Central memory CD8-positive, alpha-beta T cell (primary cell): ENCODE measurements around the gene ABLIM1.

Experiments
- ATAC-seq: fragments of 150-1000 bp; cut with Tn5 transposase; replicated peaks from 2 replicates; pipeline ENCODE4 v1.10.0; 2022; ENCODE audit warnings: mild to moderate bottlenecking, moderate FRiP score, moderate number of reproducible peaks; ENCODE audit not compliant: poor library complexity, severe bottlenecking; ENCODE audit errors: extremely low read depth
- DNase-seq, 2 donors: peaks; one replicate each; pipeline ENCODE4 v3.0.0; 2021; ENCODE audit warnings: low spot score in 2 of 2
- H3K27ac Mint-ChIP-seq: one replicate; pipeline ENCODE4 v1.8.0; 2022; ENCODE audit warnings: low read depth, mild to moderate bottlenecking, moderate library complexity, mixed read lengths
- H3K27me3 Mint-ChIP-seq: one replicate; pipeline ENCODE4 v1.8.0; 2022; ENCODE audit warnings: mixed read lengths
- H3K36me3 Mint-ChIP-seq: one replicate; pipeline ENCODE4 v1.8.0; 2022; ENCODE audit warnings: mild to moderate bottlenecking, moderate library complexity, mixed read lengths; ENCODE audit not compliant: insufficient read depth
- H3K4me1 Mint-ChIP-seq: one replicate; pipeline ENCODE4 v1.8.0; 2022; ENCODE audit warnings: mixed read lengths
- H3K4me3 Mint-ChIP-seq: one replicate; pipeline ENCODE4 v1.8.0; 2022; ENCODE audit warnings: mild to moderate bottlenecking, moderate library complexity, mixed read lengths
- H3K9me3 Mint-ChIP-seq: one replicate; pipeline ENCODE4 v1.8.0; 2022; ENCODE audit warnings: mixed read lengths

ABLIM1 gene

DNA sequence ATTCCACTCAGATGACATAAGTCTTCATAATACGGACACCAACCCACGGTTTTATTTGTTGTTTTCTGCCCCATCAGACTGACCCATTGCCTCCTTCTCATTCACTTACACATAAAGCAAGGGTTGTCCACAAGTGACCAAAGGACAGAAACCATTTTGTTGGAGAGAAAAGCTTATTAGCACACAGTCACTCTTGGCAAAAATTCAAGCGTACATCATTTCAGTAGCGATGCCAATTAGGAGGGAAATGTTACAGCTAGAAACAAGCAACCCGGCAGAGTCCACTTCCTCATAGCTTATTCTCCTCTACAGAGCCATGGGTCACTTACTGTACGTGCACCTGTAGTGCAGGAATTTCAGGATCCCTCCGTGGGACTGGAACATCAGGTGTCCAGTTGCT is 23.0 kb downstream of the ABLIM1 start:
- no peaks in the 10 kb centered on the region for H3K9me3 Mint-ChIP-seq
- no peak overlapping the region for H3K4me3 Mint-ChIP-seq
- H3K4me1 Mint-ChIP-seq: peaks cover 25% of the 10 kb centered on the region
- H3K27me3 Mint-ChIP-seq: peaks cover 46% of the 10 kb centered on the region
- no peaks in the 10 kb centered on the region for H3K36me3 Mint-ChIP-seq
- ATAC-seq: no peak
- H3K27ac Mint-ChIP-seq: no peak overlapping the region
- no peak for DNase-seq

DNA sequence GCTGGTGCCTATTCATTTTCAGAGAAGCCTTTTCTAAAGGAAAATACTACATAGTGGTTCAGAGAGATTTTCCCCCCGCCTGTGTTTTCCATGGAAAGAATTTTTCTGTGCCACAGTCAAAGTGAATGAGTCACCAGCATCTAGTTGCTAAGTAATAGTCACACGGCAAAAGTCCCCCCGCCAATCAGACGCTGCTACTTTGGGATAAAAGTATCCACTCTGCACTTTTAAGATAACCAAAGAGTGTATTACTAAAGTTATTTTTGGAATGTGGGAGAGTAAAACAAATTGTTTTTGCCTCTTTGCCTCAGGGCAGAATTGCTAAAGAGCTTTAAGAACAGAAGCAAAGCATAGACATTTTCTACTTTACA is 23.5 kb downstream of the ABLIM1 start:
- Mint-ChIP-seq H3K9me3 (no peaks in the 10 kb centered on the region), H3K36me3 (no peaks in the 10 kb centered on the region), H3K4me1 (peaks cover 25% of the 10 kb centered on the region), H3K27ac (no peak overlapping the region), H3K27me3 (peaks cover 51% of the 10 kb centered on the region), H3K4me3 (no peak overlapping the region)
- DNase-seq (no peak), ATAC-seq (no peak)

DNA sequence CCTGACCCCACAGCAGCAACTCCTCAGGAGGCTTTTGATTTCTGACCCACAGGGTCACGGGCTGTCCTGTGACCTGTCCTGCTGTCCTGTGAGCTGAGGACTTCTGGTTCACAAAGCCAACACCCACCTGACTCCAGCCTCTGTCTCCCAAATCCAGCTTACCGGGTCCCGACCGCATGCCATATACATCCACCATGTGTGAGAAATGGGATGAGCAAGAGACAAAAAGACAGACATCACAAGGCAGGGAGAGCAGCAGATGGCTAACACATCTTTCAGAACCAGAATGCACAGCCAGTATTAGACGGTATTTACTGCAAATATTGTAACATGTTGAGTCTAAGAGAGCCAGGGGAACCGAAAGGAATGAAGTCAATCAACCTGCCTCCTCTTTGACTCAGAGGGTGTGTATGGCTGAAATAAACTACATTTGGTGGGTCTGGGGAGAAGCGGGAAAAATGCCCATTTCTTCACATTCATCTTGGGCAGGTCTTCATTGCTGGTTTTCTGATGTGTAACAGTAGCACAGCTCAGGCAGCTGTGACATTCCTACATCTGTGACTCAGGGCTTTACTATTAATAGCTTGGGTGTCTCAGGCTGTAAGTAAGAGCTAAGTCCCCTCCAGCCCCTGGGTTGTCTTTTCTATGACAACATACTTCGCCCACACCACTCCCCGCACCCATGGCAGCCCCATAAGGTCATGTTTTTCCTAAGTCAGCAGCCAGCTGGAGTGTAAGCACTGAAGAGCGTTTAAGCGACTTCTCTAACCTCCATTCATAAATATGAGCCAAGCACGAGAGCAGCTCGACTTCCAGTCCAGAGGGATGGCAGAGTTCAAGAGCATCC is 25.0 kb downstream of the ABLIM1 start:
- Mint-ChIP-seq H3K27me3 (peaks cover 57% of the 10 kb centered on the region), H3K4me1 (peaks cover 25% of the 10 kb centered on the region), H3K9me3 (no peaks in the 10 kb centered on the region), H3K4me3 (peak overlapping the region; percentile 77), H3K36me3 (no peaks in the 10 kb centered on the region), H3K27ac (no peak overlapping the region)
- ATAC-seq (no peak), DNase-seq (no peak)

DNA sequence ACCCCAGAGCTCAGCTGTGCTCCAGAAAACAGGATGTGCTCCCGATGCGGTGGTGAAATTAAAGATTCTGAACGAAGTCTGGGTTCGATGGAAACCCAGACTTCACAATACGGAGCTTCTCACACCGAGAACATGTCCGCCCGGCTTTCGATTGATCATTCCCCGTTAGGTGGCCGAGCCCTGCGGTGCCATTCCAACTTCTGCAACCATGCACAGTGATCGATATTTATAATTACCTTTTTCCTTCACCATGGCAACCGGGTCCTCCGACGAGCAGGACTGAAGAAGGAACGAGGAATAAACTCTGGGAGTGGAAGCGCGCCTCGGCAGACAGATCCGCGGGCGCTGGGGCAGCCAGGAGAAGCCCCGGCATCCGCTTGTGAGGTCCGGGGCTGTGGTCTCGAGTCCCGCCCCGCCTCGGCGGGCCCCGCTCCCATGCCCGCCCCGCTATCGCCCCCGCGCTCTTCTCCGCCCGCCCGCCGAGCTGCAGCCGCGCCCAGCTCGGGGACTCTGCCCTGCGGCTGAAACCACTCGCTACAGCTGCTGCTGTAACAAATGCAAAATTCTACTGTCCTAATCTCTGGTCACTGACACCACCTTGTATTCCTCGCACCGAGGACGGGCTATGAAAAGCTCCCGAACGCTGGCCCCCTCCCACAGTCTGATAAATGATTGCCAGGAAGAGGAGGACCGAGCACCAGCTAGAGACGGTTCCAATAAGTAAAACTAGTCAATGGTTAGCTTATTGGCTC is 26.2 kb downstream of the ABLIM1 start:
- no peak overlapping the region for H3K27ac Mint-ChIP-seq
- peaks cover 57% of the 10 kb centered on the region for H3K27me3 Mint-ChIP-seq

DNA sequence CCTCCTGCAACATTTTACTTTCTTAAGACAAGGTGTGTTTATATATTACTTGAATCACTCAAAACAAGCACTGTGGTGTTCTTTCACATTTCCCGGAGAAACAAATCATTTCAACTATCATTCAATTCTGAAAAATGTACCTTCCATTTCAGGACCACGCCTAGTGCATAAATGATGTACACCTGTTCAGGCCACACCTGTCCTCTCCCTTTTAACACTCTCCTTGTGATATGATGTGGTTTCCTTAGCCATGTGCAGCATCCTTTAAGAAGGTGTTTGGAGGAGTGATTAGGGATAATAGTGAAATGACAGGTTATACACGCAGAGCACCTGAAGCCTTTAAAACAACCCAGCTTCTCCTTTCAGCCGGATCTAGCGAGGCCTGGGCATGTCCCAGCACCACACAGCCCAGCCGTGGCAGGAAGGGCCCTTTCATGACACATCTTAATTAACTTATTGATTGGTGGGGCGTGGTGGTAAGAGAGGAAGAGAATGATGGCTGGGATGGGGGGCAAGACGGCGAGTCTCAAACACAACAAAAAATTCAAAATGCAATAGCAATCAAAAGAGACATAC is 26.9 kb downstream of the ABLIM1 start:
- Mint-ChIP-seq H3K27ac (no peak overlapping the region), H3K4me1 (peaks cover 25% of the 10 kb centered on the region), H3K27me3 (peaks cover 57% of the 10 kb centered on the region), H3K36me3 (no peaks in the 10 kb centered on the region), H3K9me3 (no peaks in the 10 kb centered on the region), H3K4me3 (peak overlapping the region; percentile 77)
- ATAC-seq (no peak), DNase-seq (no peak)

More for the DNA sequence above, 26.2 kb downstream of the ABLIM1 start:
- Mint-ChIP-seq H3K4me3 (peak overlapping the region; percentile 77), H3K36me3 (no peaks in the 10 kb centered on the region), H3K4me1 (peaks cover 25% of the 10 kb centered on the region), H3K9me3 (no peaks in the 10 kb centered on the region)
- DNase-seq: no peak
- no peak for ATAC-seq

DNA sequence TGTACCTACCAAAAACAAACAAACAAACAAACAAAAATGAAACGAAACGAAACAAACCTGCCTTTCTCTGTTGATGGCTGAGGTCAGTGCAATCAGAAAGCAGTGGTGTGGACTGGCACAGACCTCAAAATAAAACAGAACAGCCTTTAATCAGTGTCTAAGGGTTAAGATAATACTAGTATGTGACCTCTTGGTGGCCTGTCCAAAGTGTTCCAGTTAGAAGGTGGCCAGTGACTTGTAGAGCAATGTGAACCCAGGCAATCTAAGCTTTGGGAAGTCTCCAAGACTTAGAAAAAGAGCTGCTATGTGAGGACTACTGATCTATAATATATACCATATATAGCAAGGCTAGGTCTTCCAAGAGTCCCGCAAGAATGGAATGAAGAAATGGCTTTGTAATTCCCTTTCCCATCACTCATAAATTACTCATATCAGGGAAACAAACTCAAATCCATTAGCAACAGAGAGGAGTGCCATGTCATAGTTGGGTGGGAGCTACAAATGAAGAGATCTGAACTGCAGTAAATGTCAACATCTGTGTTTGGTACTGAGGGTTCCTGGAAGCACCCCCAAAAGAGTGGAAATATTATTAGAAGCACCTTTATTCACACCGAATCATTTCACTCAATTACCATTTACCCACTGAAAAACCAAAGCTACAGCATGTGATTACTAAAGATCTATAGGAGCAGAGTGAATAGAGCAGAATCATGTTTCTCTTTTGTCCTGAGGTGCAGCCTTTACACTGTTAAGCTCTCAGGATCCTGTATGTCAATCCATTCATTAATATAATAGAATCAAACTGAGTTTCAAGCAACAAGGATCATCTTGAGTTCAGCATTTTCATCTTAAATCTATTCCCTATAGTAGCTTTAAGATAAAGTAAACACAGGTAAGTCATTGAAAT is 28.0 kb downstream of the ABLIM1 start:
- ATAC-seq (no peak), DNase-seq (no peak)
- Mint-ChIP-seq H3K27ac (no peak overlapping the region), H3K27me3 (peaks cover 54% of the 10 kb centered on the region), H3K4me3 (no peak overlapping the region), H3K4me1 (peaks cover 25% of the 10 kb centered on the region), H3K9me3 (no peaks in the 10 kb centered on the region), H3K36me3 (no peaks in the 10 kb centered on the region)

DNA sequence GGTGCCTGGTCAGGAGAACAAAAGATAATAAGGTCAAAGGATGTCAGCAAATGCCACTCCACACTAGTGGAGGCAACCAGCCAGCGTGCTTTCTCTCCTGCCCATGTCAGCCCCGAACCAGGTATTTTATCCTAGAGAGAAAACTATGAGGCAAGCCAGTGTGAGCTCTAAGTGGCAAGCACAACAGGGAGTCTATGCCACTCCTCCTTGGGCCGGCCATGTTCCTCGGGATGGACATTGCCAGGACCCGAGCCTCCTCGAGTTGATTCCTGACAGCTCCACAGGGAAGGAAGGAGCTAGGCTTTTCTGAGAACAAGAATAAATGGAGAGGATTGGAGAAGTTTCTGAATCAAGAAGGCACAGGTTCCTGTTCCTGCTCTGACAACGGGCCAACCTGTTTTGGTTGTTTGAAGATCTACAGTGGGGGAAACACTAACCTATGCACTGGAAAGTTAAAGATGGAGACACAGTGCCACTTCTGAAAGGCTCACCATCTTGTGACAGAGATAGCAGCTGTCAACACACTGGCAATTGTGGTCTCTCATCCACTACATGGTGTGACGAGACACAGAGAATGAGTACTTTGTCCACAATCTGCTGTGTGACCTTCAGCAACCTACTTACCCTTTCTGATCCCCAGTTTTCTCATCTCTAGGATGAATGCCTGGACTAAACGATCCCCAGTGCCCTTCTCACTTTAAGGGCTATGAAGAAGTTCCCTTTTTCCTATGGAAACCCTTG is 28.8 kb downstream of the ABLIM1 start:
- Mint-ChIP-seq H3K4me1 (peaks cover 25% of the 10 kb centered on the region), H3K9me3 (no peaks in the 10 kb centered on the region), H3K27me3 (peaks cover 49% of the 10 kb centered on the region), H3K4me3 (no peak overlapping the region), H3K27ac (no peak overlapping the region), H3K36me3 (no peaks in the 10 kb centered on the region)
- DNase-seq (no peak), ATAC-seq (no peak)

DNA sequence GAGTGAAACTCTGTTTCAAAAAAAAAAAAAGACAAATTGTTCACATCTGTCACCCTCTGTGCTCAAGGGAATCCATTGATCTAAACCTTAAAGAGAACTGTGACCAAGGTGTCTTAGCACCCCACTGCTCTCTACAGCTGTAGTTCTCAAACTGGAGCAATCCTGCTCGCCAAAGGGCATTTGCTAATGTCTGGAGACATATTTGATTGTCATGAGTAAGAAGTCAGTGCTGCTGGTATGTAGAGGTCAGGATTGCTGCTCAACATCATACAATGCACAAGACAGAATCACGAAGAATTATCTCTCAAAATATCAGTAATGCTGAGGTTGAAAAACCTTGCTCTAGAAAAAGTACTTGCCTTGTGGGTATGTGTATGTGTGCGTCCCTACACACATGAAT is 30.0 kb downstream of the ABLIM1 start:
- Mint-ChIP-seq H3K9me3 (no peaks in the 10 kb centered on the region), H3K27me3 (peaks cover 41% of the 10 kb centered on the region), H3K36me3 (no peaks in the 10 kb centered on the region), H3K4me1 (peaks cover 21% of the 10 kb centered on the region), H3K4me3 (no peak overlapping the region), H3K27ac (no peak overlapping the region)
- no peak for DNase-seq
- ATAC-seq: no peak

DNA sequence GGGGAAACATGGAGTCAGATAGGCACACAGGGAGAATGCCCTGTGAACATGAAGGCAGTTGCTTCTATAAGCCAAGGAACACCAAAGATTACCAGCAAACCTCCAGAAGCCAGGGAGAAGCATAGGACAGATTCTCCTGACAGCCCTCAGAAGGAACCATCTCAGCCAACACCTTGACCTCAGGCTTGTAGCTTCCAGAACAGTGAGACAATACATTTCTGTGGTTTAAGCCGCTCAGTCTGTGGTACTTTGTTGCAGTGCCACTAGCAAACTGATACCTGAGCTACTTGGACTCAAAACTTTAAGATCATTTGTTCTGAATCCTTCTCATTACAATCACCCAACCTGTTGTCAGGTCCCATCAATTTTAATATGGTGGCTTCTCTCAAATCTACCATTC is 31.2 kb downstream of the ABLIM1 start:
- Mint-ChIP-seq H3K9me3 (no peaks in the 10 kb centered on the region), H3K27me3 (peaks cover 29% of the 10 kb centered on the region), H3K4me3 (no peak overlapping the region), H3K4me1 (peaks cover 8% of the 10 kb centered on the region), H3K27ac (no peak overlapping the region), H3K36me3 (no peaks in the 10 kb centered on the region)
- DNase-seq (no peak), ATAC-seq (no peak)

DNA sequence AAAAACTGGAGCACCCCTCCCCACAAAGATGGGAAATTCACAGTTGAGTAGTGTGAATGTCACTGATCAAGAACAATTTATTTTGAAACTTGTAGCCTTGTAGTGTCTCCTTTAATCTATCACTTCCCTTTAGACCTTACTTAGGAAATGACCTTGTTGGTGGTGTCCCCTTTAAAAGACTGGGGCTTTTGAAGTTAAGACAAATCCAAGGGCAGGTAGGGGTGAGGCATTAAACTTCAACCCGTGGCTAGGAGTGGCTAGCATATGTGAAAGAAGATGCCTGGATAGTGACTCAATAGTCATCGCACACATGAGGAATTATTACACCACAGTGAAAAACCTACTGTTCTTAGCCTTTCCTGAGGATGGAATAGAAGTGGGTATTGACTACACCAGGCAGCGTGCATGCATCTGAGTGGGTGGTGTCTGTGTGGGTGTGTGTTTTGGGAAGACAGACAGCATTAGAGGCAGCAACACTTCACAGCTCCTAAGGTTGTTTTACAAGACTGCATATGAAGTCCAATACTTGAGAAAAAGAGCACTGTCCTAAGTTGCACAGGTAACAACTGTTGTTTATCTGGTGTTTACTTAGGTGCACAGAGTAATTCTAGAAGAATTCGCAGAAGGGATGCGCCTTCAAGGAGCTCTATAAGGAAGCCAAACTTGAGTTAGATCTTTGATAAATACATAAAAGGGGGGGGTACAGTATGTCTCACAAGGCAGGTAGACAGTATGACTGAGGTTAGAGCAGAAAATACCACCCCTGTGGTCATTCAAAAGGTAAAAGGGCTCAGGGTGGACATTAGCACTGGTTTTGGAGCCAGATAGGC is 32.9 kb downstream of the ABLIM1 start:
- Mint-ChIP-seq H3K9me3 (no peaks in the 10 kb centered on the region), H3K4me3 (no peak overlapping the region), H3K27ac (no peak overlapping the region), H3K4me1 (no peaks in the 10 kb centered on the region), H3K36me3 (no peaks in the 10 kb centered on the region), H3K27me3 (peaks cover 12% of the 10 kb centered on the region)
- DNase-seq (no peak), ATAC-seq (no peak)

DNA sequence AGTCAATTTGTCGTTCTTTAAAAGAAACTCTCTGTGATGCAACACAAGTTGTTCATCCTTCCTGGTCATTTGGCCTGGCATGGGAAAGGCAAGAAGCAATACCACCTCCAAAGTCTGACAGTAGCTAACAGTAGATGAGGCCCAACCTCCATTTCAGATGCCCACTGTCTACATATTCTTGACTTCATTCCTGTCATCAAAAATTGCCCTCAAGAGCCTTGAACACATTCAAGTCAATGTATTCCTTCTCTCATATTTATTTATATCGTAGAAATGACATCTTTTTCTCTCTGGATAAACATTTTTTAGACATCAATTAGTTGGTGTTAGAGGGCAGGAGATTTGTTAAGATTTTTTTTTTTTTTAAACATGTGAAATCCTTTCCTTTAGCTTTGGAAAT is 33.7 kb downstream of the ABLIM1 start:
- no peak overlapping the region for H3K27ac Mint-ChIP-seq
- DNase-seq: no peak
- H3K36me3 Mint-ChIP-seq: no peaks in the 10 kb centered on the region
- no peaks in the 10 kb centered on the region for H3K4me1 Mint-ChIP-seq
- no peak for ATAC-seq
- H3K9me3 Mint-ChIP-seq: no peaks in the 10 kb centered on the region
- H3K27me3 Mint-ChIP-seq: peaks cover 4% of the 10 kb centered on the region
- H3K4me3 Mint-ChIP-seq: no peak overlapping the region
